K562 (cell line): ENCODE results near the gene NEU3. TPM values are rescaled to one million over a fixed set of nuclear protein-coding genes. Genes with fewer than 3 reads are reported as not detected.

Source experiments
- ATF7 ChIP-seq: fragments of 450-650 bp; IDR thresholded peaks from 2 replicates; pipeline ENCODE4 v1.7.1; 2014; ENCODE audit warnings: mild to moderate bottlenecking, moderate library complexity
- E2F3 ChIP-seq: fragments of 250-450 bp; sonication (Bioruptor Pico); IDR thresholded peaks from 2 replicates; pipeline ENCODE4 v1.4.0; 2020; ENCODE audit warnings: mild to moderate bottlenecking
- ELF2 ChIP-seq: fragments of 250-450 bp; sonication (Bioruptor Pico); IDR thresholded peaks from 2 replicates; pipeline ENCODE4 v1.5.0; 2021; ENCODE audit warnings: mild to moderate bottlenecking
- EP400 ChIP-seq: fragments of 450-650 bp; IDR thresholded peaks from 2 replicates; pipeline ENCODE4 v1.6.1; 2017; ENCODE audit warnings: antibody characterized with exemption, mild to moderate bottlenecking, moderate library complexity
- MCM3 ChIP-seq: fragments of 450-650 bp; IDR thresholded peaks from 2 replicates; pipeline ENCODE4 v1.6.1; 2016
- NCOA6 ChIP-seq: fragments of 450-650 bp; IDR thresholded peaks from 2 replicates; pipeline ENCODE4 v1.6.1; 2017; ENCODE audit warnings: mild to moderate bottlenecking
- NR4A1 ChIP-seq, 2 experiments: fragments of 250-450 bp in 1 of 2; fragments of 450-650 bp in 1 of 2; sonication (Bioruptor Pico) in 1 of 2; IDR thresholded peaks; 2 replicates each; pipeline versions ENCODE4 v1.4.0 to v1.6.1; 2016 to 2020; ENCODE audit warnings: mild to moderate bottlenecking in 2 of 2, missing compliant biosample characterization in 1 of 2, missing genetic modification characterization in 1 of 2, moderate library complexity in 1 of 2
- PKNOX1 ChIP-seq: fragments of 450-650 bp; IDR thresholded peaks from 2 replicates; pipeline ENCODE4 v1.6.1; 2016
- PYGO2 ChIP-seq: fragments of 450-650 bp; IDR thresholded peaks from 2 replicates; pipeline ENCODE4 v1.6.1; 2016; ENCODE audit warnings: mild to moderate bottlenecking, missing genetic modification characterization, moderate library complexity, missing compliant biosample characterization
- RBM22 ChIP-seq: fragments of 200-400 bp; formaldehyde crosslinking; IDR thresholded peaks from 2 replicates; pipeline ENCODE4 v1.6.1; 2018; ENCODE audit warnings: low read length, low read depth; ENCODE audit not compliant: poor library complexity, severe bottlenecking
- RCOR1 ChIP-seq, 2 experiments: IDR thresholded peaks; 2 replicates each; pipeline ENCODE4 v1.6.1; 2012; ENCODE audit warnings: low read depth in 2 of 2, low read length in 2 of 2, borderline replicate concordance in 1 of 2, improper control_type of control experiment in 1 of 2
- RREB1 ChIP-seq: fragments of 250-450 bp; sonication (Bioruptor Pico); IDR thresholded peaks from 2 replicates; pipeline ENCODE4 v1.4.0; 2020
- TEAD2 ChIP-seq: fragments of 450-650 bp; IDR thresholded peaks from 2 replicates; pipeline ENCODE4 v1.6.1; 2016; ENCODE audit warnings: missing genetic modification characterization, control low read depth, missing compliant biosample characterization
- THRA ChIP-seq: fragments of 450-650 bp; IDR thresholded peaks from 2 replicates; pipeline ENCODE4 v1.6.1; 2017; ENCODE audit warnings: mild to moderate bottlenecking, moderate library complexity
- USF2 ChIP-seq: sonication (generic); formaldehyde crosslinking; IDR thresholded peaks from 2 replicates; pipeline ENCODE4 v1.5.0; 2020; ENCODE audit warnings: missing genetic modification reagents
- ZNF165 ChIP-seq: fragments of 250-450 bp; sonication (Bioruptor Pico); IDR thresholded peaks from 2 replicates; pipeline ENCODE4 v1.4.0; 2020; ENCODE audit warnings: borderline replicate concordance
- polyA plus RNA-seq, 8 experiments: library from polyadenylated mRNA; depleted of rRNA in 4 of 8; stranded (reverse) in 5 of 8; unstranded in 3 of 8; fragments of >200 nt; fragmentation: Nextera tagmentation in 2 of 8; fragmentation: Illumina TruSeq in 1 of 8; extraction: Ambion mirVana in 2 of 8; extraction: Trizol in 1 of 8; gene quantifications; 2 replicates each; pipeline versions ENCODE4 v1.2.1 to v1.2.3, GENCODE V29; 2011 to 2014; ENCODE audit warnings: inconsistent platforms in 1 of 8, missing spikeins in 1 of 8
- total RNA-seq, 7 experiments: library from RNA; depleted of rRNA in 6 of 7; stranded (reverse); fragments of >200 nt in 6 of 7; fragmentation: Illumina TruSeq in 2 of 7; extraction: Trizol in 2 of 7; gene quantifications; 2 replicates each; pipeline versions ENCODE4 v1.2.1 to v1.2.3, GENCODE V29; 2011 to 2021; ENCODE audit warnings: low replicate concordance in 1 of 7

Gene NEU3
- total and polyA plus RNA-seq, 9 of the 15 experiments (the other 6 are each of a cell fraction or from before 2014, with no cell fraction given), result 6.2 to 41.3 (median 31.1) TPM

- no peak for TF ChIP-seq THRA
- TF ChIP-seq NCOA6, result peak; percentile 100
- peak in 1 of 2 experiments; percentile 72; a peak in 2 of 4 replicates for TF ChIP-seq RCOR1 (IDR thresholded peaks at IDR 0.05; ENCODE audit: borderline replicate concordance in 1 of 2, low read depth in 2 of 2, low read length in 2 of 2)
- TF ChIP-seq ELF2, result no peak
- TF ChIP-seq ZNF165 (CRISPR knock-in tag), result 0 out of 2 replicates have a peak, but pooled peaks have one; percentile 57
- TF ChIP-seq ATF7, result peak; percentile 81
- peak; percentile 94 for TF ChIP-seq EP400
- TF ChIP-seq MCM3, result no peak
- TF ChIP-seq USF2 (CRISPR knock-in tag), result peak; percentile 96
- TF ChIP-seq E2F3 (CRISPR knock-in tag), result no peak; the same call in 1 of the 2 replicates
- 0 out of 2 replicates have a peak, but pooled peaks have one; percentile 75 for TF ChIP-seq RREB1 (CRISPR knock-in tag)
- TF ChIP-seq RBM22, result peak; percentile 89
- TF ChIP-seq PKNOX1, result peak; percentile 89
- no peak for TF ChIP-seq PYGO2 (tag)
- 0 out of 2 replicates have a peak, but pooled peaks have one; percentile 55 for TF ChIP-seq NR4A1 (CRISPR knock-in tag; IDR thresholded peaks at IDR 0.05)
- no peak for TF ChIP-seq NR4A1 (tag; IDR thresholded peaks at IDR 0.05)
- TF ChIP-seq TEAD2 (tag), result no peak
These were observed 39.6 kb upstream of the NEU3 start, which contains the start of the genes SPCS2 and XRRA1 (continued) for GRCh38 chr11:74948898-74949752.
